ENCODE results near the gene POM121.
"Not testable (repeated sequence)": the region's sequence is repeated elsewhere in the genome, so short reads cannot be mapped to it uniquely, and the experiment has no call there.

DNA sequence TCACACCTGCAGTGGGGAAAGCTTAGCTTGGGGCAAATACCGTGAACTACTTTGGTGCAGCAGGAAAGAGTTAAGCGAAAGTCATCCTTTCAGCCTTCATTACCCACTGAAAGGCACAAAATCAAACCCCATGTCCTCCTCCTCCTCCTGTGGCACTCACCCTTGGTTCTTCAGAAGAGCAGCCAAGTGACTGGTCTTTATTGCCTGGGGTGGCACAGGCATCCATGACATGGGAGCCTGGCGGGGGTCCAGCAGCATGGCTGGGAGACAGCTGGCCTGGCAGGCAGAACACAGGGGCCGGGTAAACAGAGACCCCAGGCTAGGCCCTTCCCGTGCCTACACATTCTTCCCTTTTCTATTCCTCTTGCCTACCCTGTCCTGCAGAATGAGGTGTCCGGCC, 24.8 kb downstream of the POM121 start:
- TF ChIP-seq POLR2AphosphoS5 (IDR thresholded peaks at IDR 0.05; ENCODE audit: low read length); POLR2A (IDR thresholded peaks at IDR 0.05; ENCODE audit: low read depth, low read length); TCF7 (IDR thresholded peaks at IDR 0.05; ENCODE audit: borderline replicate concordance); ETV6 (conservative IDR thresholded peaks at IDR 0.05 in 1 of 2, IDR thresholded peaks at IDR 0.05 in 1 of 2; ENCODE audit: borderline replicate concordance in 1 of 2, low read depth in 1 of 2); BRCA1 (IDR thresholded peaks at IDR 0.05; ENCODE audit: low read depth, low read length); EZH2 (IDR thresholded peaks at IDR 0.05; ENCODE audit: borderline replicate concordance, control insufficient read depth, low read depth, low read length); SMAD1 (IDR thresholded peaks at IDR 0.05; ENCODE audit: low read depth, partially characterized antibody): not testable (repeated sequence)

Measured in GM12878 (cell line).